HG02623 (cell line): ENCODE results near the gene SPG7.

Experiments used
- ATAC-seq: cut with Tn5 transposase; IDR thresholded peaks from one replicate; pipeline ENCODE4 v1.9.1; 2021; ENCODE audit warnings: moderate library complexity; ENCODE audit not compliant: unreplicated experiment

SPG7 gene

GRCh38 chr16:89595330-89596060 is 87.3 kb downstream of the SPG7 start:
- no peak for ATAC-seq

- ATAC-seq = no peak
Observed at GRCh38 chr16:89596061-89596689, 88.0 kb downstream of the SPG7 start.

- ATAC-seq = no peak
Observed at GRCh38 chr16:89596957-89597649, 88.9 kb downstream of the SPG7 start.

GRCh38 chr16:89598199-89598598 is 90.0 kb downstream of the SPG7 start:
- ATAC-seq = no peak

- no peak for ATAC-seq
Observed at GRCh38 chr16:89599451-89599858, 91.3 kb downstream of the SPG7 start.

GRCh38 chr16:89599902-89600301 is 91.7 kb downstream of the SPG7 start:
- ATAC-seq = no peak

GRCh38 chr16:89600427-89600826 is 92.2 kb downstream of the SPG7 start:
- ATAC-seq = no peak

- ATAC-seq = no peak
Observed at GRCh38 chr16:89600956-89601355, 92.8 kb downstream of the SPG7 start.

GRCh38 chr16:89601906-89602272 is 93.7 kb downstream of the SPG7 start:
- no peak for ATAC-seq

GRCh38 chr16:89602273-89602951 is 94.2 kb downstream of the SPG7 start:
- no peak for ATAC-seq

- no peak for ATAC-seq
Observed at GRCh38 chr16:89602952-89603590, 94.9 kb downstream of the SPG7 start.

GRCh38 chr16:89604764-89605163 is 96.6 kb downstream of the SPG7 start:
- no peak for ATAC-seq

GRCh38 chr16:89605186-89605970 is 97.2 kb downstream of the SPG7 start:
- ATAC-seq = no peak

- ATAC-seq = no peak
Observed at GRCh38 chr16:89606006-89606405, 97.8 kb downstream of the SPG7 start.
